D341Med (cell line): ENCODE data around the gene TMIGD2.
"Not testable (repeated sequence)": the region's sequence is repeated elsewhere in the genome, so short reads cannot be mapped to it uniquely, and the experiment has no call there.

ENCODE experiments used
- DNase-seq: peaks from one replicate; pipeline ENCODE4 v3.0.0; 2012; ENCODE audit warnings: low spot score

TMIGD2 gene, protein sequence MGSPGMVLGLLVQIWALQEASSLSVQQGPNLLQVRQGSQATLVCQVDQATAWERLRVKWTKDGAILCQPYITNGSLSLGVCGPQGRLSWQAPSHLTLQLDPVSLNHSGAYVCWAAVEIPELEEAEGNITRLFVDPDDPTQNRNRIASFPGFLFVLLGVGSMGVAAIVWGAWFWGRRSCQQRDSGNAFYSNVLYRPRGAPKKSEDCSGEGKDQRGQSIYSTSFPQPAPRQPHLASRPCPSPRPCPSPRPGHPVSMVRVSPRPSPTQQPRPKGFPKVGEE

DNA sequence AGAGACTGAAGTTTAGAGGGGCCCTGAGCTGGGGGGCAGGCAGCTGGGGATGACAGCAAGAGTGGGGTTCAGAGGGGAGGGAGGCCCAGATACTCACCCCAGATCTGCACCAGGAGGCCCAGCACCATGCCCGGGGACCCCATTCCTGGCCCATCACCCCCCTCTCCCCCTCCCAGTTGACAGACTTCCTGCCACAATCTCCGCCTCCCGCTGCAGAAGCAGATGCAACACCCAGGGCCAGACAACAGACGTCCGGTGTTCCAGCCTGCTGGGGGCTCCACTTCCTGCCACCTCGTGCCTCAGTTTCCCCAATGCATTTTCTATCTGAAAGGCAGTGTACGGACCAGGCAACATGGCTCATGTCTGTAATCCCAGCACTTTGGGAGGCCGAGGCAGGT is at the start of gene TMIGD2:
Gene TMIGD2, minus strand, starts transcription at position 147 of the 398 bp plus-strand sequence. Its CDS starts 4 bp downstream, at position 143.
- DNase-seq: no peak

DNA sequence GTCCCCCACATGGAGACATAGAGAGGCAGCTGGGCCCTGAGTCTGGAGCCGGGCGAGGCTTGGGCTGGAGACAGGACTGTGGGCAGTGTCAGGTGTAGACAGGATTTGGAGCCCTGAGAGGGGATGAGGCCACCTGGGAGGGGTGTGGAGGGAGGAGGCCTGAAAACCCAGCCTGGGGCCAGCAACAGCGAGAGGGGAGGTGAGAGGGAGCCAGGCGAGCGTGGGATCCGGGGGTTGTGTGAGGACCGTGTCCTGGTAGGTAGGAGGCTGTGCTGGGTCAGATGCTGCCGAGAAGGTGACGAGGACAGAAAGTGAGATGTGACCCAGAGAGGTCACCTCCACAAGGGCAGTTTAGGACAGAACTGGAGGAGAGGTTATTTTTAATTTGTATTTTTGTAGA is 48.5 kb upstream of the TMIGD2 start:
- peak; percentile 29 for DNase-seq

DNA sequence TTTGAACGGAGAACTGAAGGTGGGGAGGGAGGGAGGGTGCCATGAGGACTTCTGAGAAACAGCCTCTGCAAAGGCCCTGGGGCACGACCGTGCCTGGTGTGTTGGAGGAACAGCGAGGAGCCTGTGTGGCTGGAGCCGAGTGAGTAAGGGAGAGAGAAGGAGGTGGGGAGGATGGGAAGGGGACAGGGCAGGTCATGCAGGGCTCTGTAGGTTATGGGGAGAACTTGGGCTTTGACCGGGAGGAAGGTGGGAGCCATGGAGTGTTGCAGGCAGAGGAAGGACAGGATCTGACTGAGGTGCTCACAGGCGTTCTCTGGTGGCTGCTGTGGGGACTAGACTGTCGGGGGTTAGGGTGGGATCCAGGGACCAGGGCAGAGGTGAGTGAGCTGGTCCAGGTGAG is 47.9 kb upstream of the TMIGD2 start:
- DNase-seq: no peak

DNA sequence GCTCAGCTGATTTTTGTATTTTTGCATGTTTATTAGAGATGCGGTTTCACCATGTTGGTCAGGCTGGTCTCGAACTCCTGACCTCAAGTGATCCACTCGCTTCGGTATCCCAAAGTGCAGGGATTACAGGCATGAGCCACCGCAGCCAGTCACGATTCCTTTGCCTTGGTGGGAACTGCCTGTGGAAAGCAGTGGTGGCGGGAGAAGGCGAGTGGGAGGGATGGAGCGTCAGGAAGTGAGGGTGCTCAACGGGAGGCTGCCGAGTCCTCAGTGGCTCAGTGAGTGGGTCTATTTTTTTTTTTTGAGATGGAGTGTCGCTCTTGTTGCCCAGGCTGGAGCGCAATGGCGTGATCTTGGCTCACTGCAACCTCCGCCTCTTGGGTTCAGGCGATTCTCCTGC is 47.0 kb upstream of the TMIGD2 start:
- not testable (repeated sequence) for DNase-seq

DNA sequence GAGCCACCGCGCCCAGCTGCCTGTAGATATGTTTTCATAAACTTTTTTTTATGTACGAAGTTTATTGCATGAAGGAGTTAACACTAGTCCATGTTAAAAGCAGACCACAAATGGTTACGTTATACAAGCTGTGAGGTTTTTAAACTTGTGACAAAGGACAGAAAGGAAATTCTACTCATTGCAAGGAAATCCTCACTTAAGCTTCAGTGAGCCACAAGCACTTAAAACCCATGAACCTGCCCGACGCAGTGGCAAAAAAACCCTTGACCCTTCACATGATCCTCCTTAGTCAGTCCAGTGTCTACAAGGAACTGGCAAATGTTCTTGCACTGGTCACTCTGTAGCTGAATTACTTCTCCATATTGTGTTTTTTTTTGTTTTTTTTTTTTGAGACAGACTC is 45.3 kb upstream of the TMIGD2 start:
- no peak for DNase-seq

DNA sequence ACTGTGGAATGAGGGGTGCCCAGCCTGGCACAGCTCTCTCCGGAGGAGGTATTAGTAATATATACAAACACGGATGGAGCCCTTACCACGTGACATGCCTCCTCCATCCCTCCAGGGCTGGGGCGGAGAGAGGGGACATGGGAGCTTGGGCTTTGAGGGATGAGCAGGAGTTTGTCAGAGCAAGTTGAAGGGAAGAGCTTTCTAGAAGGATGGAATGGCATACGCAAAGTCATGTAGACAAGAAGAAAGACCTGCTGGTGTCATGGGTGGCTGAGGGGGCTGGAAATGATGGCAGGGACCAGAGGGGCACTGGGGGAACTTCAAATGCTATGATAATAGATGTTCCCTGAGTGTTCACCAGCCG is 43.8 kb upstream of the TMIGD2 start:
- no peak for DNase-seq

DNA sequence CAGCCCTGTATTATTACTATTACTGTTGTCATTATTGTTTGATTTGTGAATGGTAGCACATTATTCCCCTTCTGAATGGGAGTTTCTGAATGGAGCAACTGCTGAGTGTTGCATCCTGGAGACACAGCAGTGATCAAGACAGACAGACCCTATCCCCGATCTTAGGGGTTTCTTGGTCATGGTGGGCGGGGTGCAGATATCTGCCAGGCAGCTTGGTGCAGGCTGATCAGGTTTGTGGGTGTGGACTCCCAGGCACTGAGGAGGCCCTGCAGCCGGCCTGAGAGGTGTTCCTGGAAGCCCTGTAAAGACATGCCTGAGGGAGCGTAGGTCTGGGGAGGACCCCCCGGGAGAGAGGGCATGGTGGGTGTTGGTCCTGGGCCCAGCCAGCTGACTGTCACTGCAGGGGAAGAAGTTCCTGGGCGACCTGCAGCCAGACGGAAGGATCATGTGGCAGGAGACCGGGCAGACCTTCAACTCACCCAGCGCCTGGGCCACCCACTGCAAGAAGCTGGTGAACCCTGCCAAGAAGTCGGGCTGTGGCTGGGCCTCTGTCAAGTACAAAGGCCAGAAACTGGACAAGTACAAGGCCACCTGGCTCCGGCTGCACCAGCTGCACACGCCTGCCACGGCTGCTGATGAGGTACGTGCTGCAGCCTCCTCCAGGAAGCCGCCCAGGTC is 43.3 kb upstream of the TMIGD2 start:
- DNase-seq: no peak

DNA sequence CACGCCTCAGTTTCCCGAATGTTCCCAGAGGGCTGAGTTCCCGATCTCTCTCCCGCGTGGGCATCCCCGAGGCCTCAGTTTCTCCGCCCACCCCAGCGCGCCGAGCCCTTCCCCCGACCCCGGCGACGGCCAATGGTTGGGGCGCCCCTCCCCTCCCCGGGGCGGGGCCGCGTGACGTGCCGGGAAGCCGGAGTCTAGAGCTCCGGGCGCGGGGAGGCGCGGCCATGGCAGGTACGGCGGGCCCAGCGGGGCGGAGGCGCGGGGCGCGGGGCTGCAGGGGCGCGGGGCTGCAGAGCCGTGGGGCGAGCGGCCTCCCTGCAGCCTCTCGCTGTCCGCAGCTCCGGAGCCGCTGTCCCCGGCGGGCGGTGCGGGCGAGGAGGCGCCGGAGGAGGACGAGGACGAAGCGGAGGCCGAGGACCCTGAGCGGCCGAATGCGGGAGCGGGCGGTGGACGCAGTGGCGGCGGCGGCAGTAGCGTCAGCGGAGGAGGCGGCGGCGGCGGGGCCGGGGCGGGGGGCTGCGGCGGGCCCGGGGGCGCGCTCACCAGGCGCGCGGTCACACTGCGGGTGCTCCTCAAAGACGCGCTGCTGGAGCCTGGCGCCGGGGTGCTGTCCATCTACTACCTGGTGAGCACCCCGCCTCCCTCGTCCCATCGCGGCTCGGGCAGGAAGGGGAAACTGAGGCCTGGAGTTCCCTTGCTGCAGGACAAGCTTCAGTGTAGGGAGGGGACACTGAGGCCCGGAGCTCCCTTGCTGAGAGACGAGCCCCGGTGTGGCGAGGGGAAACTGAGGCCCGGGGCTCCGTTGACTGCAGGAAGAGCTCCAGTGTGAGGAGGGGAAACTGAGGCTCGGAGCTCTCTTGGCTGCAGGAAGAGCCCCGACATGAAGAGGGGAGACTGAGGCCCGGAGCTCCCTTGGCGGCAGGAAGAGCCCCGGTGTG is 41.5 kb upstream of the TMIGD2 start, which contains the start of gene MPND:
Gene MPND, plus strand, starts transcription at position 193 of the 938 bp plus-strand sequence. Its CDS starts 32 bp downstream, at position 225.
- peak; percentile 95 for DNase-seq

DNA sequence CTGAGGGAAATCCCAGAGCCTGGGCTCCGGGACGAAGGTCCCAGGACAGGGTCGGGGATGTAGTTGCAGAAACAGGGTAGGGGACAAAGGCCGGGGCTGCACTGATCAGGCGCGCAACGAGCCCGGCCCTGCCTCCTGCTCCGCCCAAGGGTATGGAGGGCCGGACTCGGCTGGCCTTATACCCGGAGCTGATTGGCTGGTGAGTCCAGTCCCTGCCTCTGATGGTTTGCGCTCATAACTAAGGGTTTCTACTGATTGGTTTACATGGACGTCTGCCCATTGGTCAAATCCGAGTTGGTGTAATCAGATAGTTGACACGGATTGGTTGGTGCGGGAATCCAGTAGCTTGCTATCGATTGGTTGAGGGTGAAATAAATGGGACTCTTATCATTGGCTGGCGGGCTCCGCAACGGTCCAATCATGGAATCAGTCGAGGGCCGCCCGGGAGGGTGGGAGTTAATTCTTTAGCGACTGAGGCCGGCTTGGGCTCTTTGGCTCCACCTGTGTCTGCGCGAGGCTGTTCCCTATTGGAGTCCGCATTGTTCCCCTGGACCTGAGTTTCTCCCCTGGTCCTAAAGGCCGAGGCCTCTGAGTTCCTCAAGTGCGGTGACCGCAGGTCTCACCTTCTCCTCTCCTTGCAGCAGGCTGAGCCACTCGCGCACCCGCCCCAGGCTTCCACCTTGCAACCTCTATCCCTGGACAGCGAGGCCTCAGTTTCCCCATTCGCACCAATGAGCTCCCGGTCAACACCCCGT is 40.6 kb upstream of the TMIGD2 start:
- DNase-seq: peak; percentile 92

DNA sequence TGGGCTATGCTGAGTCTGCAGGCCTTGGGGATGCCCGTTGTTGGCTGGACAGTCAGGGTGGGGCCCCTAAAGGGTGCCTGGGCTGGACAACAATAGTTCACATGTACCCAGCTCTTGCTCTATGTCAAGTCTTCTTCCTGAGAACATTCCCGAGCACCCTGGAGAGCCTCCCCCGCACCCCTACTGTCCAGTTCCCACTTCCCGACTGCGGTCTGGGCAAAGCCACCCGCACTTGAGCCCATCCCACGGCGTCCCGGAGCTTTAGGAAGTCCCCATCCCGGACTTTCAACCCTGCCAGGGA is 40.1 kb upstream of the TMIGD2 start:
- no peak for DNase-seq

DNA sequence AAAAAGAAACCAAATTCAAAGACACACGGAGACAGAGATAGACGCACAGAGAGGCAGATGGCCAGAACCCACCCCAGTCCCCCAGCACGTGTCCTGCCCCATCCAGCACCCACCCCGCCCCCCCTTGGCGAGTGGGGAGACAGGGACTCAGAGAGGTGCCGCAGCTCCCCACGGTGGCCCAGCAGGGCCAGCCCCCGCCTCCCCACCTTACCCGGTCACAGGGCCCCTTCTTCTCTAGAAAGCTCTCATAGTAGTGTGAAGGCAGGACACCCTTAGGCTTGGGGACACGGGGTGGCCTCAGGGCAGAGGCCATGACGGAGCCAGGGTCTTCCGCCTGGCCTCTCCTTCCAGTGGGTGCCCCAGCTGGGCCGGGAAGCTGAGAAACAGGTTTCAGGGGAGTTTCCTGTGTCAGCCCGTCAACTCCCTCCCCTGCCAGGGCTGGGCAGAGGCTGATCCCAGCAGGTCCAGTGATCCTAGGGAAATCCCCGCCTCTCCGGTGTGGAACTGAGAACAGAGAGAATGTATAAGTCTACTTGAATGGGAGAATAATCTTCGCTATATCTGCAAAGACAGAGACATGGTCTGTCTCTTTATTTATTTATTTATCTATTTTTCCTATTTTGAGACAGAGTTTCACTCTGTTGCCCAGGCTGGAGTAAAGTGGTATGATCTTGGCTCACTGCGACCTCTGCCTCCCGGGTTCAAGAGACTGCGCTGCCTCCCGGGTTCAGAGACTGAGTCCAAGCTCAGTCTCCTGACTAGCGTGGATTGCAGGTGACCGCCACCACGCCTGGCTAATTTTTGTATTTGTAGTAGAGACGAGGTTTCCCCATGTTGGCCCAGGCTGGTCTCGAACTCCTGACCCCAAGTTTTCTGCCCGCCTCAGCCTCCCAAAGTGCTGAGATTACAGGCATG is 36.5 kb upstream of the TMIGD2 start, which contains the start of gene STAP2:
Gene STAP2, minus strand, starts transcription at position 387 of the 915 bp plus-strand sequence. Its CDS starts 74 bp downstream, at position 313.
- DNase-seq: peak; percentile 33

DNA sequence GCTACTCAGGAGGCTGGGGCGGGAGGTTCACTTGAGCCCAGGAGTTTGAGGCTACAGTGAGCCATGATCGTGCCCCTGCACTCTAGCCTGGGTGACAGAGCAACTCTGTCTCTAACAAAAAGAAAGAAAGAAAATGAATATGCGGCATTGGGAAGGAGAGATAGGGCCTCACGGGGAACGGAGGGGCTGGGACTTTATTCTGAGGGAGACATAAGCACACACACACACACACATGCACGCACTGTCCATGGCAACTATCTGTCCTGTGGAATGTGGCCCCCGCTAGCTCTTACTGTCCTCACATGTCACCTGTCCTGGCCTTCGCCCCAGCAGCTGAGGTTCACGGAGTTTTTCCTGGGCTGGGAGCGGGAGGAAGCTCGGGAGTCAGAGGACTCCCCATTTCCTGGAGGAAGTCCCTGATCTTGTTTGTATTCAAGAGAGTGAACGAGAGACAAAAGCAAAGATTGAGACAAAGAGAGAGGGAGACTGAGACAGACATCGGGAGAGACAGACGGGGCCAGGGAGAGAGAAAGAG is 35.8 kb upstream of the TMIGD2 start:
- no peak for DNase-seq

DNA sequence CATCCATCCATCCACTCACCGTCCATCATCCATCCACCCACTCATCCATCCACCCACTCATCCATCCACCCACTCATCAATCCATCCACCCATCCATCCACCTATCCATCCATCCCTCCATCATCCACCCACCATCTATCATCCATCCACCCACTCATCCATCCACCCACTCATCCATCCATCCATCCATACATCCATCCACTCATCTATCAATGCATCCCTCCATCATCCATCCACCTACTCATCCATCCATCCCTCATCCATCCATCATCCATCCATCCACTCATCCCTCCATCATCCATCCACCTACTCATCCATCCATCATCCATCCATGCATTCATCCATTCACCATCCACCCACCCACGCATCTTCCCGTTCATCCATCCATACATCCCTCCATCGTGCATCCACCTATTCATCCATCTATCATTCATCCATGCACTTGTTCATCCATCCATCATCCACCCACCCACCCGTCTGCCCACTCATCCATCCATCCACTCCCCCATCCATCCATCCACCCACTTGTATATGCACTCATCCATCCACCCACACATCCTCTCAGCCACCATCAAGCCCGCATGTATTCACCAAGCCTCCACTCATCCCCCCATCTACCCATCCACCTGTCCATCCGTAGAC is 32.9 kb upstream of the TMIGD2 start:
- DNase-seq: no peak

DNA sequence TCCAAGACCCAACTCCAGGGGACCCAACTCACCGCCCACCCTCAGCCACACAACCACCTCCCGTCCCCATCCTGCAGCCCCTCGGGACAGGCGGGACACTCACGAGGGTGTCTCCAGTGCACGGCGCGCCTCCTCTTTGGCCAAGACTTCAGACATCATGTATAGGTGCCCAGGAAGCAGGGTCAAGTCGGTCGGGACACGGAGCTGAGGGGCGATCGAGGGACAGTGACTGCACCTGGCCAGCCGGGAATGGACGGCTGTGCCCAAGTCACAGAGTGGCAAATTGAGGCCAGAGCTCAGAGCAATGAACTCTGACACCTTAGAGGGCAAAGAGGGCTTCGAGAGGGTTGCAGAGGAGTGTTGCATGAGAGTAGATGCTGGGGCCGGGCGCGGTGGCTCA is 27.7 kb upstream of the TMIGD2 start:
- DNase-seq: no peak

DNA sequence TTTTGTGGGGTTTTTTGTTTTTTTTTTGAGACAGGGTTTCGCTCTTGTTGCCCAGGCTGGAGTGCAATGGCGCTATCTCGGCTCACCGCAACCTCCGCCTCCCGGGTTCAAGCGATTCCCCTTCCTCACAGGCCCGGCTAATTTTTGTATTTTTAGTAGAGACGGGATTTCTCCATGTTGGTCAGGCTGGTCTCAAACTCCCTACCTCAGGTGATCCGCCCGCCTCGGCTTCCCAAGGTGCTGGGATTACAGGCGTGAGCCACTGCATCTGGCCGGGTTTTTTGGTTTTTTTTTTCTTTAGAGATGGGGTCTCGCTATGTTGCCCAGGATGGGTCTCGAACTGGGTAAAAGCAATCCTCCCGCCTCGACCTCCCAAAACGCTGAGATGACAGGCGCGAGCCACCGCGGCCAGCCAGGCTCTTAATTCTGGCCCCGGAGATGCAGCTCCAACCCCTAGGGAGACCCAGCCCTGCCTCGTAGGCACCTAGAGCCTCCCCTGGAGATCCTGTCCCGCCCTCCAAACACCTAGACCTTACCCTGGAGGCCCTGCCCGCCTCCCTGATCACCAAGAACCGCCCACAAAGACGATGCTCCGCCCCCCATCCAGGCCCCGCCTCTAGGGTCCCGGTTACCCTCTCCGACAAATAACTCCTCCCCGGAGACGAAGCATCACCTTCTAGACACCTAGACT is 26.9 kb upstream of the TMIGD2 start:
- peak; percentile 60 for DNase-seq

DNA sequence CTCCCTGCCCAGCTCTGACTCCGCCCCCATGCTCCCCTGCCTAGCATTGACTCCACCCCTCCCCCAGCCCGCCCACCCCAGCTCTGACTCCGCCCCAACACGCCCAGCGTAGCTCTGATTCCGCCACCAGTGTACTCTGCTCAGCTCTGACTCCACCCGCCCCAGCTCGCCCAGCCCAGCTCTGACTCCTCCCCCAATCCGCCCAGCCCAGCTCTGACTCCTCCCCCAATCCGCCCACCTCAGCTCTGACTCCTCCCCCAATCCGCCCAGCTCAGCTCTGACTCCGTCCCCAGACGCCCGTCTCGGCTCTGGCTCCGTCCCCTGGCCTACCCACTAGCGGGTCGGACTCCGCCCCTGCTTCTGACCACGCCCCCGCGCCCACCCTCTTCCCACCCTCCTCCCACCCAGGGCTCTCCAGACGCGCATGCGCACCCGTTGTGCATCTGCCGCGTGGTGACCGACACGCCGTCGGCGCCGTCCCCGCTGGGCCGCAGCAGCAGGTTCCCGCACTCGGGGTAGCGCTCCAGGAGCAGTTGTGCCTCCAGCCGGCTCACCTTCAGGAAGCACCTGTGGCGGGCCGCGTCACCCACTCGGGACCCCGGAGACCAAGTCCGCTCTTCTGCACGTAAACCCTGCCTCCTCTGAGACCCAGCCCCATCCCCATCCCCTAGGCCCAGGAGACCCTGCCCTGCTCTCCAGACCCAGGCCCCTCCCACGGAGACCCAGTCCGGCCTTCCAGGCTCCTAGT is 26.2 kb upstream of the TMIGD2 start:
- peak; percentile 95 for DNase-seq

DNA sequence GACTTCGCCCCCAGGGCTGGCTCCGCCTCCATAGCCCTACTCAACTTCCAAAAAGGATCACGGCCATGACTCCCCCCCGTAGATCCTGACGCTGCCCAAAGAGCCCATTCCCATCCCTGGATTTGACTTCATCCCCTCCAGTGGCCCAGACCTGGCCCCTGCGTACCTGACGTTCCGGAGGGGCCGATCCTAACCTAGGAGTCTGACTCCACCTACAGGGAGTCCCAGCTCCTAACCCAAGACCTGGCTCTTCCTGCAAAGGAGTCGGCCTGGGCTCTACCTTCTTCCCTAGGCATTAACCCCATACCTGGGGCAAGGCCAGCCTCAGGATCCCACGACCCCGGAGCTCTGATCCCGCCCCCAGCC is 25.7 kb upstream of the TMIGD2 start:
- DNase-seq: no peak

DNA sequence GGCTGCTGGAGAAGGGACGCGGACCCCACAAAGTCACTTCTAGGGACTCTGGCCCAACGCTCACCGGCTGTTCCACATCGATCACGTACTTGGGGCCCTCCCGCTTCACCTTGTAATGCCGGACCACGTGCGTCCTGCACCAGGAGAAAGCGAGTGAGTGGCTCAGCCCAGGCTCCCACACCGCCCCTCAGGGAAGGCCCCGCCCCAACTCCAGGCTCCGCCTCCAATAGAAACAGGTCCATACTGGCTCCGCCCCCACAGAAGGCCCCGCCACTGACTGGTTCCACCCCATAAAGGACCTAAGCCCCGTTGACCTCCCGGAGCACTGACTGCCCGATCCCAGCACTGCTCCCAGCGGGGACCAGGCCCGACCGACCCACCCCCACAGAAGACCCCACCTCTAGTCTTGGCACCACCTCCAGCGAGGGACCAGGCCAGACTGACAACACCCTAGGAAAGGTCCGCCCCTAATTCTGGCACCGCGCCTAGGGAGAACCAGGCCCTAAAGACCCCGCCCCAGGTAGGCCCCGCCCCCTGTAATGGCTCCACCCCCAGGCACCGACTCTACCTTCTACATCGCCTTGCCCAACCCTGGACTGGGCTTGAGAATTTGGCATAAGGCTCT is 25.2 kb upstream of the TMIGD2 start:
- DNase-seq: peak; percentile 61
